AG04449 (cell line): ENCODE measurements around the gene ARID3A.

Source experiments
- CTCF ChIA-PET: fragments of 350-600 bp; formaldehyde crosslinking; extraction: SDS; loops from one replicate; lab custom pipeline; 2021; ENCODE audit warnings: antibody characterized with exemption; lab: Yijun Ruan, JAX
- POLR2A ChIA-PET: fragments of 400-600, 350-600 bp; formaldehyde crosslinking; extraction: SDS; loops from one replicate; lab custom pipeline; 2020; ENCODE audit warnings: antibody characterized with exemption, inconsistent platforms; lab: Yijun Ruan, JAX
- DNase-seq: peaks from one replicate; pipeline ENCODE4 v3.0.0-alpha.2; 2010; ENCODE audit warnings: low read depth, low spot score
- H3K4me3 ChIP-seq: 2 replicates; pipeline ENCODE4 v1.5.1; 2011; ENCODE audit warnings: low read depth, mild to moderate bottlenecking, control low read depth, low read length
- CTCF ChIP-seq: IDR thresholded peaks from one replicate; pipeline ENCODE4 v1.5.1; 2011; ENCODE audit warnings: mild to moderate bottlenecking, moderate library complexity, low read length, control low read depth, inconsistent platforms; ENCODE audit not compliant: insufficient read depth; ENCODE audit errors: missing control alignments

Gene ARID3A

GRCh38 chr19:952049-952679 lies 26.3 kb downstream of the ARID3A start:
- H3K4me3 ChIP-seq: no peak overlapping the region
- POLR2A ChIA-PET: interaction anchor here (0.6 kb wide), 1 partner anchor 20 kb away, joined by 3 read pairs; no protein-coding TSS in a partner anchor
- TF ChIP-seq CTCF: no peak
- DNase-seq: no peak
- CTCF ChIA-PET: interaction anchor here (1.6 kb wide), 1 partner anchor 18 kb away, joined by 3 read pairs; no protein-coding TSS in a partner anchor

- DNase-seq: no peak
- POLR2A ChIA-PET: interaction anchor here (0.6 kb wide), 1 partner anchor 19 kb away, joined by 3 read pairs; no protein-coding TSS in a partner anchor
- CTCF ChIA-PET: interaction anchor here (1.1 to 1.6 kb wide), 2 partner anchors 18 to 29 kb away, joined by 3 read pairs; no protein-coding TSS in a partner anchor
- TF ChIP-seq CTCF: no peak
- H3K4me3 ChIP-seq: no peak overlapping the region
Observed at GRCh38 chr19:952680-953444, 27.0 kb downstream of the ARID3A start.

DNA sequence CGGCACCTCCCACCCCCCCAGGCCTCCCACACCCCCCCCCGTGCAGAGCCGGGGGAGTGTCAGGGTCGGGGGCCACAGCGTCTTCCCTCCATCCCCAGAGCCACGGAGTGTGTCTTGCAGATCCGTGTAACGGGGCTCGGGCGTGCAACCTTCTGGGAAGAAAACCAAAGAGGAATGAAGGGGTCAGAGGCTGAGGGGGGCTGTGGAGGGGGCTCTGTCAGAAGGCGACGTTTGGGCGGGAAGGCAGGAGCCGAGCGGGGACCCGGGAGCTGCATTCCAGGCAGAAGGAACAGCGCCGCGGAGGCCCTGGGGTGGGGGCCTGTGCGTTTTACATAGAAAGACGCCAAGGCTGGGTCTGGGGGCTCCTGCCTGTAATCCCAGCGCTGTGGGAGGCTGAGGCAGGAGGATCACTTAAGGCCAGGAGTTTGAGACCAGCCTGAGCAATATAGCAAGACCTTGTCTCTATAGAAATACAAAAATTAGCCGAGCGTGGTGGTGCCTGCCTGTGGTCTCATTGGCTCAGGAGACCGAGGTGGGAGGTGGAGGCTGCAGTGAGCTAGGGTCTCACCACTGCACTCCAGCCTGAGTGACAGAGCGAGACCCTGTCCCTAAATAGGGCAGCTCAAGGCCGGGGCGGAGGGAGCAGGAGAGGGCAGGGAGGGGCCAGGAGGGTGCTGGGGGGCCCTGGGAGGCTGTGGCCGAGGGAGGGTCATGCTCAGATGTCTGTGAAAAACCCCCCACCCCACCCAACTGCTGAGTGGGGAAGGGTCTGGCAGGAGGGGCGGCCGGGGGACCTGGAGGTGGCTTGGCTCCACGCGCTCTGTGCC lies 27.8 kb downstream of the ARID3A start:
- CTCF ChIA-PET: interaction anchor here (1.1 to 1.6 kb wide), 2 partner anchors 17 to 29 kb away, joined by 3 read pairs; no protein-coding TSS in a partner anchor

DNA sequence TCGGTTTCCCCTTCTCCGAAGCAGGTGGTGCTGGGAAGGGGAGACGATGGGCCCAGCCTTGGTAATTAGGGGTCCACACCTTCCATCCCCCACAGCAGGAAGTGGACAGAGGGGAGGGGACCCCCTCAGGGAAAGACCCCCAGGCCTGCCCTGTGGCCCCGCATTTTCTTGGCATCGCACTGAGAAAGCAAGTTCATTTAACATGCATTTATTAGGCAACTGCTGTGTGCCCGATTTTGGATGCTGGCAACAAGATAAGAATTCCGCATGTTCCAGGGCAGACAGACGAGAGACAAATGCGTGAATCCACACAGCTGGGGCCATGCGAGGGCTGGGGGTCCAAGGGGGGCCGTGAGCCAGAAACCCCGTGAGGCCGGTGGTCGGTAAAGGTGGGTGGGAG lies 28.4 kb downstream of the ARID3A start:
- H3K4me3 ChIP-seq: no peak overlapping the region
- no peak for TF ChIP-seq CTCF
- DNase-seq: no peak
- POLR2A ChIA-PET: no interaction called here
- CTCF ChIA-PET: no interaction called here

More for the DNA sequence above, 27.8 kb downstream of the ARID3A start:
- H3K4me3 ChIP-seq: no peak overlapping the region
- POLR2A ChIA-PET: no interaction called here
- no peak for DNase-seq
- TF ChIP-seq CTCF: no peak

DNA sequence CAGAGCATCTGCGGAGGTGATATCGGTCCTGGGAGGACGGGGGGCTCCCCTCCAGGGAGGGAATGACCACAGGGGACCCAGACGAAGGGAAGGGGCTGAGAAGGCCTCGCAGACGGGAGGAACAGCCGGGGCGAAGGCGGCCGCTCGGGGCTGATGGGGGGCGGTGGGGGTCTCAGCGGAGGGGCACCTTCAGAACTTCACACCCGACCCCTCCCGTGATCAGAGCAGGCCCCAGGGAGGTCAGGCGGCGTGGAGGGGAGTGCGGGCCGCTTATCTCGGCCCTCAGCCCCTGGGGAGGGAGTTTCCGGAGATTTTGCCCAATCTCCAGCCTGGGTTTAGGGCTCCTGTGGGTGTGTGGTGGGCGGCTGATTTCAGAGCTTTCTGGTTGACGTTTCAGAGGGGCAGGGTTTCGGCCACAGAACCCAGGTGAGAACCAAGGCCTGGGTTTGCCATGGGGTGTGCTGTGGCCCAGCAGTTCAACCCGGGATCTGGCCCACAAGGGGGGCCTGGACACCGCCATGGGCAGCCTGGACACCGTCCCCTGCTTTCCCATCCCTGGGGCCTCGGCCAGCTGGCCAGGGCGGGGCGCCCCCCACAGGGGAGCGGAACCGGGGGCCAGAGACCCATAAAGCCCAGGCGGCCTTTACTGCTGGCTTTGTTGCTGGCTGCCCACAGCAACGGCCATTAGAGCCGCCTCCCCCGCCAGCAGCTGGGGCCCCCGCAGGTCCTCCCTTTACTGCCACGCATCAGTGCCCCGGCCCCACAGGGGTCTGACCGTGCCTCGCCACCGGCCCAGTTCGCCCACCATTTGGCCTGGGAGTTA lies 29.0 kb downstream of the ARID3A start:
- H3K4me3 ChIP-seq: no peak overlapping the region
- no peak for DNase-seq
- no peak for TF ChIP-seq CTCF
- POLR2A ChIA-PET: no interaction called here
- CTCF ChIA-PET: interaction anchor here (1.7 kb wide), 1 partner anchor 16 kb away, joined by 5 read pairs; no protein-coding TSS in a partner anchor
